ENCODE measurements around the gene CXorf58.

CXorf58 gene

GRCh38 chrX:23901060-23901459 lies 6.7 kb upstream of the CXorf58 start:
- Histone ChIP-seq H3K27me3 (ENCODE audit: insufficient read depth, poor library complexity, severe bottlenecking) (no peaks in the 10 kb centered on the region), H3K36me3 (ENCODE audit: low read depth) (no peaks in the 10 kb centered on the region), H3K4me1 (ENCODE audit: insufficient read depth, poor library complexity, severe bottlenecking) (peaks cover 54% of the 10 kb centered on the region), H3K9me3 (ENCODE audit: severe bottlenecking) (no peaks in the 10 kb centered on the region), H3K4me3 (ENCODE audit: severe bottlenecking) (no peak overlapping the region), H3K27ac (ENCODE audit: poor library complexity, severe bottlenecking) (peak overlapping the region; percentile 97)
- peak; percentile 85 for ATAC-seq (ENCODE audit: low read depth)
- TF ChIP-seq CTCF (IDR thresholded peaks at IDR 0.05; ENCODE audit: poor library complexity, severe bottlenecking), result no peak
- peak; percentile 64 for DNase-seq (ENCODE audit: low spot score)

GRCh38 chrX:23901805-23902204 lies 6.0 kb upstream of the CXorf58 start:
- peaks cover 53% of the 10 kb centered on the region for H3K4me1 ChIP-seq (ENCODE audit: insufficient read depth, poor library complexity, severe bottlenecking)
- H3K36me3 ChIP-seq (ENCODE audit: low read depth), result no peaks in the 10 kb centered on the region
- peak overlapping the region; percentile 97 for H3K27ac ChIP-seq (ENCODE audit: poor library complexity, severe bottlenecking)
- no peaks in the 10 kb centered on the region for H3K9me3 ChIP-seq (ENCODE audit: severe bottlenecking)
- H3K4me3 ChIP-seq (ENCODE audit: severe bottlenecking), result no peak overlapping the region
- peak; percentile 56 for ATAC-seq (ENCODE audit: low read depth)
- DNase-seq (ENCODE audit: low spot score), result no peak
- no peaks in the 10 kb centered on the region for H3K27me3 ChIP-seq (ENCODE audit: insufficient read depth, poor library complexity, severe bottlenecking)
- peak; percentile 39 for TF ChIP-seq CTCF (IDR thresholded peaks at IDR 0.05; ENCODE audit: poor library complexity, severe bottlenecking)

DNA sequence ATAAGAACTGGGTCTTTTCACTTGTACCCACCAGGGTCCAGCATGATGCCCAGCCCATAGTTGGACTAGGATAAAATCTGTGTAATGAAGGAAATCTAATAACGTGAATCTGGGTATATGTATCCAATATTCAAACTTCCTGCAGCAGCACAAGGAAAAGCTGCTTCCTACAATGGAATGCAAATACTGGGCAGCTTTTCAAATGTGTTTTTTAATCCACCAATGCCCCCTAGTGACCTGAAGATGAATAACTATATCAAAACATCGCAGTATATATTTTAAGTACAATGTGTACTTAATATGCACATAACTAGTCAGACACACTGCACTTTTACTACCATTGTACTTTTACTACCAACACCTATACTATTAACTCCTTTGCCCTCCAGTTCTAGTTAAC lies 5.4 kb upstream of the CXorf58 start:
- ATAC-seq (ENCODE audit: low read depth) (no peak), DNase-seq (ENCODE audit: low spot score) (no peak)
- TF ChIP-seq CTCF (IDR thresholded peaks at IDR 0.05; ENCODE audit: poor library complexity, severe bottlenecking), result peak; percentile 48
- Histone ChIP-seq H3K9me3 (ENCODE audit: severe bottlenecking) (no peaks in the 10 kb centered on the region), H3K36me3 (ENCODE audit: low read depth) (no peaks in the 10 kb centered on the region), H3K4me3 (ENCODE audit: severe bottlenecking) (no peak overlapping the region), H3K27ac (ENCODE audit: poor library complexity, severe bottlenecking) (peak overlapping the region; percentile 97), H3K27me3 (ENCODE audit: insufficient read depth, poor library complexity, severe bottlenecking) (no peaks in the 10 kb centered on the region), H3K4me1 (ENCODE audit: insufficient read depth, poor library complexity, severe bottlenecking) (peaks cover 47% of the 10 kb centered on the region)

DNA sequence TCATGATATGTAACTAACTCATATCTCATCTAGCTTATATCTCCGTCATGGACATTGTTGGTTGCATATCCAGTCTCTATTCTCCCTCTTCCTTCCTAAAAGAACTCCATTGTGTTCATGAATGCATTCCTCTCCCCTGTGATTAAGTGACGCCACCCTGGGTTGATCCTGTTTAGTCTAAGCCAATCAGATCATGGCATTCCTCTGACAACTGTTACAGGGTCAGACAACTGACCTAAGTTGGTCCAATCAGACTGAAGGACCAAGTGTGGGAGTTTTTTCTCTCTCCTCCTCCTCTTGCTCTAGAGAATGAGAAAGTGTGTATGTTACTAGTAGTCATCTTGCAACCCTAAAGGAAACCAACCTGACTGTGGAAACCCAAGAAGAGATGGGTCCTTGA lies 3.7 kb upstream of the CXorf58 start:
- no peaks in the 10 kb centered on the region for H3K27me3 ChIP-seq (ENCODE audit: insufficient read depth, poor library complexity, severe bottlenecking)
- ATAC-seq (ENCODE audit: low read depth), result no peak
- peaks cover 33% of the 10 kb centered on the region for H3K4me1 ChIP-seq (ENCODE audit: insufficient read depth, poor library complexity, severe bottlenecking)
- DNase-seq (ENCODE audit: low spot score), result no peak
- H3K27ac ChIP-seq (ENCODE audit: poor library complexity, severe bottlenecking), result peak overlapping the region; percentile 11
- TF ChIP-seq CTCF (IDR thresholded peaks at IDR 0.05; ENCODE audit: poor library complexity, severe bottlenecking), result no peak
- H3K9me3 ChIP-seq (ENCODE audit: severe bottlenecking), result no peaks in the 10 kb centered on the region
- H3K36me3 ChIP-seq (ENCODE audit: low read depth), result no peaks in the 10 kb centered on the region
- H3K4me3 ChIP-seq (ENCODE audit: severe bottlenecking), result no peak overlapping the region

GRCh38 chrX:23907111-23907497 lies 702 bp upstream of the CXorf58 start:
- DNase-seq (ENCODE audit: low spot score) (no peak), ATAC-seq (ENCODE audit: low read depth) (peak; percentile 8; the same call in 1 of the 3 replicates)
- peak overlapping the region; percentile 80 for H3K27ac ChIP-seq (ENCODE audit: poor library complexity, severe bottlenecking)
- H3K4me1 ChIP-seq (ENCODE audit: insufficient read depth, poor library complexity, severe bottlenecking), result peaks cover 5% of the 10 kb centered on the region
- peak overlapping the region; percentile 44 for H3K4me3 ChIP-seq (ENCODE audit: severe bottlenecking)
- no peaks in the 10 kb centered on the region for H3K27me3 ChIP-seq (ENCODE audit: insufficient read depth, poor library complexity, severe bottlenecking)
- no peaks in the 10 kb centered on the region for H3K9me3 ChIP-seq (ENCODE audit: severe bottlenecking)
- H3K36me3 ChIP-seq (ENCODE audit: low read depth), result no peaks in the 10 kb centered on the region
- TF ChIP-seq CTCF (IDR thresholded peaks at IDR 0.05; ENCODE audit: poor library complexity, severe bottlenecking), result no peak

Measured in RWPE2 (cell line).